ENCODE results near the gene SLFN12L. TPM values are rescaled to one million over a fixed set of nuclear protein-coding genes. Genes with fewer than 3 reads are reported as not detected.

Gene SLFN12L
- total and polyA plus RNA-seq, 12 donors: 0.13 to 2.0 (median 0.50) TPM; not detected in 1

DNA sequence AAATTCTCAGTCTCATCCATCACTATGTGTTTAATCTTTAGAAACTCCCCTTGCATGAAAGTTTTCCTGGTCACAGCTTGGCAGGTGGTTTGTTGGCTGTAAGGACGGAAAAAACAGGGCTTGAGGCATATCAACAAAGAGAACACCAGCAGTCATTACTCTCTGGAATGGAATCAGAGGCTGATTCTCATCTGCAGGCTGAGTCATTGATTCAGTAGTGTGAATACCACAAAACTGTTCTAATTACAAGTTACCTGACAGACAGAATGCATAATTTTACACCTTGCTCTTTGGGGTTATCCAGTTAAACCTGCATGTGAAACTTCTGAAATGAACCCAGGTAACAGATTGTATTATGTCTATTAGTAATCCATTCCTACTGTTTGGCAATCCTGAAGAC is 11.5 kb upstream of the SLFN12L start:
- Histone ChIP-seq H3K9me3 (replicated peaks in 1 of 3) (no peaks in the 10 kb centered on the region), H3K4me1 (replicated peaks in 1 of 2) (no peaks in the 10 kb centered on the region), H3K36me3 (replicated peaks in 1 of 2) (no peaks in the 10 kb centered on the region), H3K27ac (no peak overlapping the region), H3K4me3 (no peak overlapping the region), H3K27me3 (no peaks in the 10 kb centered on the region)
- no peak for DNase-seq
- intact Hi-C loops (cut with DNase I): no loop called here
- TF ChIP-seq, protein P1, sequence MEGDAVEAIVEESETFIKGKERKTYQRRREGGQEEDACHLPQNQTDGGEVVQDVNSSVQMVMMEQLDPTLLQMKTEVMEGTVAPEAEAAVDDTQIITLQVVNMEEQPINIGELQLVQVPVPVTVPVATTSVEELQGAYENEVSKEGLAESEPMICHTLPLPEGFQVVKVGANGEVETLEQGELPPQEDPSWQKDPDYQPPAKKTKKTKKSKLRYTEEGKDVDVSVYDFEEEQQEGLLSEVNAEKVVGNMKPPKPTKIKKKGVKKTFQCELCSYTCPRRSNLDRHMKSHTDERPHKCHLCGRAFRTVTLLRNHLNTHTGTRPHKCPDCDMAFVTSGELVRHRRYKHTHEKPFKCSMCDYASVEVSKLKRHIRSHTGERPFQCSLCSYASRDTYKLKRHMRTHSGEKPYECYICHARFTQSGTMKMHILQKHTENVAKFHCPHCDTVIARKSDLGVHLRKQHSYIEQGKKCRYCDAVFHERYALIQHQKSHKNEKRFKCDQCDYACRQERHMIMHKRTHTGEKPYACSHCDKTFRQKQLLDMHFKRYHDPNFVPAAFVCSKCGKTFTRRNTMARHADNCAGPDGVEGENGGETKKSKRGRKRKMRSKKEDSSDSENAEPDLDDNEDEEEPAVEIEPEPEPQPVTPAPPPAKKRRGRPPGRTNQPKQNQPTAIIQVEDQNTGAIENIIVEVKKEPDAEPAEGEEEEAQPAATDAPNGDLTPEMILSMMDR (IDR thresholded peaks at IDR 0.05): no peak
- no peak for TF ChIP-seq POLR2A (IDR thresholded peaks at IDR 0.05)
- WGBS, 4 donors: 40 to 64% (median 55%) methylated on average over 1 of the region's 1 CpG

DNA sequence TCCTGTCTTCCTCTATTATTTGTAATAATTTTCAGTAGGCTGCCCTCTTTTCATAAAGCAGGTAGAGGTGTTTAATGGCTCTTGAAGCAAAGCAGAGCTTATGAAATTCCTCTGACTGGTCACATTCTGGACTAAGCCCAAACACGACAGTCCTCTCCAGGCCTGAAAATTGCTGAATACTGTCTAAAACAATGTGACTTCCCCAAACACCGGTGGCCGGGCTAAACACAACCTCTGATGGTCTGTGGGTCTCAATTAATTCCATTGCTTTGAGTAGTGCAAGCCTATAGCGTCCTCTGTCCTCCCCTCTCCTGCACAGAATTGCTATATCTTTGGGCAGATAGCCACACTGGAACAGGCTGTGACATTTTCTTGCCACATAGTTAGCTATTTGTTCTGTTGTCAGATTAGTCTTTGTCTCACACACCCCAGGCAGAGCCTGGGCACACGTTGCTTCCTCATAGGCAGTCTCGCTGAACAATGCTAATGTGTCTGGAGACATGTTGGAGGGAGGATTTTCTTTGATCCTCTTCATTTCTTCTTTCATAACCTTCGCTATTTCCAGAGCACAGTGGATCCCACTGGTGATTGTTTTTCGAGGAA is 10.8 kb upstream of the SLFN12L start:
- intact Hi-C loops (cut with DNase I): no loop called here
- WGBS, 4 donors: 46 to 62% (median 59%) methylated on average over 8 of the region's 8 CpGs
- Histone ChIP-seq H3K4me3 (no peak overlapping the region), H3K36me3 (replicated peaks in 1 of 2) (no peaks in the 10 kb centered on the region), H3K27ac (peak overlapping the region in 1 of 5 donors; percentile 40), H3K4me1 (replicated peaks in 1 of 2) (no peaks in the 10 kb centered on the region), H3K27me3 (no peaks in the 10 kb centered on the region), H3K9me3 (replicated peaks in 1 of 3) (no peaks in the 10 kb centered on the region)
- peak in 1 of 7 donors; percentile 11 for DNase-seq
- TF ChIP-seq, protein P1 (IDR thresholded peaks at IDR 0.05): no peak
- no peak for TF ChIP-seq POLR2A (IDR thresholded peaks at IDR 0.05)

DNA sequence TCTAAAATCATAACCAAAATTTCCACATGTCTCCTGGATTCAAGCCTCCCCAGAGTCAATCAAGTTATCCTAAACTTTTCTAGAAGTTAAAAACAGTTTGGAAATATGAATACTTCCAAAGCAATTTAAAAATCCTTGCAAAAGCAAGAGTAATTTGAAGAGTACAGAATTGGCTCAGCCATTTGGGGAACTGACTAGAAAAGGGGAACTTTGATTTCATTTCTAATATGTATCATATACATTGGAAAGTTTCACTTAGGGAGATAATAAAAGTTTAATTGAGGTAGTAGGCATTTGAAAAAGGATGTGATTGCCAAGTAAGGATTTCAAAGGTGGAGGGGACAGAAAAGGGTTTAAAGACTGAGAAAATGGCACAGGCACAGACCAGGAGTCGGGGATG is 9.0 kb upstream of the SLFN12L start:
- Histone ChIP-seq H3K27ac (no peak overlapping the region), H3K9me3 (replicated peaks in 1 of 3) (no peaks in the 10 kb centered on the region), H3K27me3 (no peaks in the 10 kb centered on the region), H3K4me3 (no peak overlapping the region), H3K4me1 (replicated peaks in 1 of 2) (no peaks in the 10 kb centered on the region), H3K36me3 (replicated peaks in 1 of 2) (no peaks in the 10 kb centered on the region)
- TF ChIP-seq, protein P1 (IDR thresholded peaks at IDR 0.05): no peak
- TF ChIP-seq POLR2A (IDR thresholded peaks at IDR 0.05): no peak
- 54 to 73% (median 66%) methylated on average over 1 of the region's 1 CpG for WGBS, 4 donors
- intact Hi-C loops (cut with DNase I): no loop called here
- no peak for DNase-seq

DNA sequence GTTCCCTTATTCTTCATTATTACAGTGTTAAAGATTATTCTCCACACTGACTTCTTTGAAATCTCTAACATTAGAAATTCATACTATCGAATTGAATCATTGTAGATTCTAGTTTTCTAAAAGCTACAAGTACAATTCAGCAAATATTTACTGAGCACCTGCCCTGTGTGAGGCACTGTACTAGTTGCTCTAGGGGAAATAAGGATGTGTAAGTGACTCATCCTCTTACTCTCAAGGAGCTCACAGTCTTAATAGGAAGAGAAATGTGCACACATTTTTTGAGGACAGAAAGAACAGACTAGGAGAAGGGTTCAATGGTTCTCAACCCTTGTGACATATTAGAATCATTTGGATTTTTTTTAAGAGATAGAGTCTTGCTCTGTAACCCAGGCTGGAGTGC is 7.7 kb upstream of the SLFN12L start:
- WGBS, 4 donors: 73 to 81% (median 77%) methylated on average over 1 of the region's 1 CpG
- intact Hi-C loops (cut with DNase I): no loop called here

More for the DNA sequence above, 7.7 kb upstream of the SLFN12L start:
- Histone ChIP-seq H3K27me3 (no peaks in the 10 kb centered on the region), H3K4me3 (no peak overlapping the region), H3K4me1 (replicated peaks in 1 of 2) (no peaks in the 10 kb centered on the region), H3K27ac (no peak overlapping the region), H3K36me3 (replicated peaks in 1 of 2) (no peaks in the 10 kb centered on the region), H3K9me3 (replicated peaks in 1 of 3) (no peaks in the 10 kb centered on the region)
- DNase-seq: no peak
- TF ChIP-seq, protein P1 (IDR thresholded peaks at IDR 0.05): no peak
- TF ChIP-seq POLR2A (IDR thresholded peaks at IDR 0.05): no peak
